HG02840 (cell line): ENCODE data around the gene TGFBR3L.

Experiments used
- ATAC-seq: cut with Tn5 transposase; IDR thresholded peaks from one replicate; pipeline ENCODE4 v1.9.1; 2021; ENCODE audit warnings: mild to moderate bottlenecking, moderate library complexity, moderate number of reproducible peaks; ENCODE audit not compliant: unreplicated experiment, low FRiP score

The TGFBR3L gene

GRCh38 chr19:7903244-7904073 is 11.2 kb upstream of the TGFBR3L start, which contains the start of gene MAP2K7:
MAP2K7 (plus strand) TSS chr19:7903877; CDS start chr19:7903945, 68 bp downstream.
- ATAC-seq: peak; percentile 89

- ATAC-seq: peak; percentile 37
Observed at GRCh38 chr19:7904074-7905020, 10.3 kb upstream of the TGFBR3L start.

GRCh38 chr19:7905268-7905667 is 9.4 kb upstream of the TGFBR3L start:
- no peak for ATAC-seq

- no peak for ATAC-seq
Observed at GRCh38 chr19:7905859-7906258, 8.8 kb upstream of the TGFBR3L start.

GRCh38 chr19:7907122-7907521 is 7.5 kb upstream of the TGFBR3L start:
- no peak for ATAC-seq

- ATAC-seq: no peak
Observed at GRCh38 chr19:7907544-7907943, 7.1 kb upstream of the TGFBR3L start.

GRCh38 chr19:7908078-7908699 is 6.4 kb upstream of the TGFBR3L start:
- ATAC-seq: no peak

- ATAC-seq: no peak
Observed at GRCh38 chr19:7908742-7909461, 5.7 kb upstream of the TGFBR3L start.

- no peak for ATAC-seq
Observed at GRCh38 chr19:7909471-7910067, 5.1 kb upstream of the TGFBR3L start.

GRCh38 chr19:7910321-7911161 is 4.1 kb upstream of the TGFBR3L start:
- no peak for ATAC-seq

GRCh38 chr19:7911508-7912143 is 3.0 kb upstream of the TGFBR3L start:
- no peak for ATAC-seq

- ATAC-seq: no peak
Observed at GRCh38 chr19:7912144-7912696, 2.4 kb upstream of the TGFBR3L start.

- ATAC-seq: no peak
Observed at GRCh38 chr19:7912697-7913564, 1.7 kb upstream of the TGFBR3L start.

GRCh38 chr19:7913652-7914051 is 978 bp upstream of the TGFBR3L start:
- no peak for ATAC-seq

GRCh38 chr19:7914099-7914498 is 531 bp upstream of the TGFBR3L start:
- ATAC-seq: no peak

- ATAC-seq: no peak
Observed at GRCh38 chr19:7915250-7916102, 846 bp downstream of the TGFBR3L start.
